GM12892 (cell line): ENCODE results near the gene COX17.
A peak's percentile ranks its signal among the peaks of the same experiment; 100 is the strongest.

Experiments used
- DNase-seq: peaks from one replicate; pipeline ENCODE4 v3.0.0; 2011; ENCODE audit not compliant: insufficient read length
- FAIRE-seq: peaks from 2 replicates; lab custom pipeline; 2011; peaks lifted over from hg19 to GRCh38; lab: Jason Lieb, UNC
- POLR2A ChIP-seq: IDR thresholded peaks from 2 replicates; pipeline ENCODE4 v1.6.1; 2011; ENCODE audit warnings: low read depth, low read length, control low read depth
- POLR2AphosphoS5 ChIP-seq: IDR thresholded peaks from 2 replicates; pipeline ENCODE4 v1.6.1; 2011; ENCODE audit warnings: low read depth, low read length, control low read depth
- TAF1 ChIP-seq: IDR thresholded peaks from 2 replicates; pipeline ENCODE4 v1.6.1; 2011; ENCODE audit warnings: low read depth, mild to moderate bottlenecking, control low read depth, low read length, borderline replicate concordance

Gene COX17

GRCh38 chr3:119628390-119628789, 48.8 kb downstream of the COX17 start:
- no peak; the same call in 1 of the 2 replicates for TF ChIP-seq POLR2AphosphoS5
- FAIRE-seq = no peak
- peak; percentile 29 for DNase-seq

- TF ChIP-seq TAF1 = no peak
- no peak for TF ChIP-seq POLR2AphosphoS5
- no peak for TF ChIP-seq POLR2A
- FAIRE-seq (no peak), DNase-seq (peak; percentile 35)
Observed at GRCh38 chr3:119627461-119627860, 49.7 kb downstream of the COX17 start.

- TF ChIP-seq POLR2AphosphoS5 (no peak), POLR2A (no peak), TAF1 (no peak)
- no peak for FAIRE-seq
- no peak for DNase-seq
Observed at GRCh38 chr3:119626196-119626595, 51.0 kb downstream of the COX17 start.

- DNase-seq (no peak), FAIRE-seq (no peak)
- TF ChIP-seq TAF1 (no peak), POLR2A (no peak), POLR2AphosphoS5 (no peak)
Observed at GRCh38 chr3:119625451-119626153, 51.6 kb downstream of the COX17 start.

DNA sequence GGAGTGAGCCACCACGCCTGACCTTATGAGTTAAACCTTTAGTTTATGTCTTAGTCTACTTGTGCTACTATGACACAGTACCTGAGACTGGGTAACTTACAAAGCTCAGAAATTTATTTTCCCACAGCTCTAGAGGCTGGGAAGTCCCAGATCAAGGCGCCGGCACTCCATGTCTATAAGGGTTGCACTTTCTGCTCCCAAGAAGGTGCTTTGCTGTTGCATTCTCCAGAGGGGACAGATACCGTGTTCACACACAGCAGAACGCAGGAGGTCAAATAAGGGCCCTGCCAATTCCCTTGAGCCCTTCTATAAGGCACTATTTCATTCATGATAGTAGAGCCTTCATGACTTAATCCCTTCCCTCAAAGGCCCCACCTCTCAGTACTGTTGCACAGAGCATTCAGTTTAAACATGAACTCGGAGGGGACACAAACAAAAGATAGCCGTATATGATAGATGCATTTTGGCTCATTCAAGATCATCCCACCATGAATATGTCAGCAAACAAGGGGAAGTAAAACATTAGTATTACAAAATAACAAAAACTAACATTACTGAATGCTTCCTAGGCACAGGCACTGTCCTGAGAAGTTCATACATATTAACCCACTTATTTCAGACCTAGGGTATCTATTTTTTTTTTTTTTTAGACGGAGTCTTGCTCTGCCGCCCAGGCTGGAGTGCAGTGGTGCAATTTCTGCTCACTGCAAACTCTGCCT, 53.0 kb downstream of the COX17 start:
- no peak for FAIRE-seq
- no peak for DNase-seq
- TF ChIP-seq POLR2AphosphoS5 = no peak
- TF ChIP-seq POLR2A = no peak
- TF ChIP-seq TAF1 = no peak

DNA sequence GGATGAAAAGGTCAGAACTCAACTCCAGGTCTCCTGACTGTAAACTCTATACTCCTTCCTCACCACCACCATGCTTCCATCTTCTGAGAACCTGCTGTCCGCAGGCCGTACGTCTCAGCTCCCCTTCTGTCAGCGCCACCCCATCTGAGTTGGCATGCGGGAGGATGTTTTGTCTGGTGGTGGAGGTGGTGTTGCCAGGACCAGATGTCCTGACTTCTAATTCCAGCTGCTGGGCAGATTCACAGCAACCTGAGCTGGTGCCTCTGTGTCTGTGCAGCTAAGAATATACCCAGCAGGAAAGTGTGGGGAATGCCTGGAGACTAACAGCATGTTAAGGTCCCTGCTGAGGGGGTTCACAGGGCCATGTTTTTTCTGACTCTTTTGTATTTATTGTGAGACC, 56.3 kb downstream of the COX17 start:
- DNase-seq (no peak), FAIRE-seq (no peak)
- TF ChIP-seq POLR2A (no peak), POLR2AphosphoS5 (no peak), TAF1 (no peak)
